Vagina (tissue), 2 donors: Measurements from ENCODE around the gene STYXL1. TPM values are rescaled to one million over a fixed set of nuclear protein-coding genes. Genes with fewer than 3 reads are reported as not detected.
"Not testable (repeated sequence)": the region's sequence is repeated elsewhere in the genome, so short reads cannot be mapped to it uniquely, and the experiment has no call there.

Experiments used
- DNase-seq, 2 donors: peaks; one replicate each; pipeline ENCODE4 v3.0.0-alpha.2; 2017; ENCODE audit errors: extremely low spot score in 2 of 2
- H3K27ac ChIP-seq: fragments of 200-600 bp; sonication (generic); one replicate; pipeline ENCODE4 v1.5.1; 2019
- H3K27me3 ChIP-seq: fragments of 200-600 bp; sonication (generic); one replicate; pipeline ENCODE4 v1.5.1; 2019
- H3K36me3 ChIP-seq, 2 donors: fragments of 200-600 bp; sonication (generic); one replicate each; pipeline ENCODE4 v1.5.1; 2017 to 2019
- H3K4me1 ChIP-seq: fragments of 200-600 bp; sonication (generic); one replicate; pipeline ENCODE4 v1.5.1; 2019
- H3K4me3 ChIP-seq, 2 donors: fragments of 200-600 bp; sonication (generic); 1 replicate in 1 of 2; 2 replicates in 1 of 2; pipeline ENCODE4 v1.5.1; 2016 to 2019
- H3K9me3 ChIP-seq: fragments of 200-600 bp; sonication (generic); one replicate; pipeline ENCODE4 v1.5.1; 2019
- POLR2A ChIP-seq, 2 donors: fragments of 450-650 bp; IDR thresholded peaks; one replicate each; pipeline ENCODE4 v1.6.1; 2017; ENCODE audit warnings: antibody characterized with exemption in 2 of 2, mild to moderate bottlenecking in 2 of 2, moderate library complexity in 2 of 2
- POLR2AphosphoS5 ChIP-seq, 2 donors: sonication (generic); formaldehyde crosslinking; IDR thresholded peaks; one replicate each; pipeline ENCODE4 v1.9.0; 2017; ENCODE audit warnings: antibody characterized with exemption in 2 of 2, mild to moderate bottlenecking in 2 of 2, low read depth in 1 of 2; ENCODE audit not compliant: insufficient read depth in 1 of 2
- intact Hi-C: fragments of 100-400 bp; cut with DNase I; formaldehyde crosslinking; loops from one replicate; pipeline ENCODE4 v1.15.1; 2023
- total RNA-seq: library from RNA; depleted of rRNA; stranded (reverse); fragments of >200 nt; gene quantifications from one replicate; pipeline ENCODE4 v1.2.3, GENCODE V29; 2016
- TF ChIP-seq, protein P1 (sequence below), 3 experiments: fragments of 450-650 bp in 2 of 3; fragments of 200-600 bp in 1 of 3; sonication (generic) in 1 of 3; IDR thresholded peaks; one replicate each; pipeline ENCODE4 v1.5.1; 2017 to 2019; ENCODE audit warnings: antibody characterized with exemption in 3 of 3, mild to moderate bottlenecking in 2 of 3, moderate library complexity in 2 of 3

STYXL1 gene, protein sequence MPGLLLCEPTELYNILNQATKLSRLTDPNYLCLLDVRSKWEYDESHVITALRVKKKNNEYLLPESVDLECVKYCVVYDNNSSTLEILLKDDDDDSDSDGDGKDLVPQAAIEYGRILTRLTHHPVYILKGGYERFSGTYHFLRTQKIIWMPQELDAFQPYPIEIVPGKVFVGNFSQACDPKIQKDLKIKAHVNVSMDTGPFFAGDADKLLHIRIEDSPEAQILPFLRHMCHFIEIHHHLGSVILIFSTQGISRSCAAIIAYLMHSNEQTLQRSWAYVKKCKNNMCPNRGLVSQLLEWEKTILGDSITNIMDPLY
- 27.3 TPM for total RNA-seq

DNA sequence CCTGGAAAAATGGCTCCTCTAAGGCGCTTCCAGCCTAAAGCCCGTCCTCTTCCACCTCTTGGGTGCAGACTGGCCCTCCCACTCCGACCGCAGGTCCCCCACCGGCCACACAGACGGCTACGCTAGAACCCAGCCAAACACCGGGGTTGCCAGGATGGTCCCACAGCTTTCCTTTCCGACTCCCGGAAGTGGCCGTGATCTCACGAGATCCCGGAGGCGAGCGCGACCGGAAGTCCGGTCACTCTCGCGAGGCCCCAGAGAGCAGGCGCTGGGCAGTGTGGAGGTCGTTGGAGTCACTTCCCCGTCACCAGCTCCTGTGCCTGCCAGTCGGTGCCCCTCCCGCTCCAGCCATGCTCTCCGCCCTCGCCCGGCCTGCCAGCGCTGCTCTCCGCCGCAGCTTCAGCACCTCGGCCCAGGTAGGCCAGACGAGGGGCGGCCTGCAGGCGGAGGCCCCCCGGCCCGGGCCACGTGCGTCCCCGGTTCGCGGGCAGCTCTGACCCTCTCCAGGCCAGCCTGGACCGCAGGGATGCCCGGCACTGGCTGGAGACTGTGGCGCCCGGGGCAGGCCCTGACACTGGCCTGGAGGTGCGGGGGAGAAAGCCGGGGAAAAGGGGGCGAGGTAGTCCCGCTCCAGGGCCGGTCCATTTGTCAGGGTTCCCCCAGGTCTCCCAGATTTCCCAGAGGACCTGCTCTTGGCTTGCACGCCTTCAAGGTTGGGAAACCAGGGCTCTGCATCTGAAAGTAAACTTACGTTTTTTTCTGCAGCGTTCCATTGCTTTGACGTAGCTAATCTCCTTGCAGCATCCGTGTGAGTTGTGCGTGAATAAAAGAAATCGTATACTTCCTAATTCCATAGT is at the start of gene STYXL1, which contains the start of gene MDH2:
Gene STYXL1, minus strand, starts transcription at position 190 of the 857 bp plus-strand sequence. CDS start 17,477 bp downstream, outside the sequence.
Gene MDH2, plus strand, starts transcription at position 296 of the 857 bp plus-strand sequence. Its CDS starts 55 bp downstream, at position 351.
- Histone ChIP-seq H3K27ac (peak within 1 kb of the TSS; percentile 84), H3K27me3 (no peaks in the 10 kb centered on the region), H3K4me1 (peaks cover 62% of the 10 kb centered on the region), H3K4me3 (peak within 1 kb of the TSS; percentile 97 to 100), H3K9me3 (no peaks in the 10 kb centered on the region), H3K36me3 (no peaks in the 10 kb centered on the region)
- DNase-seq: peak in 1 of 2 donors; percentile 93
- intact Hi-C loops: no loop called here
- TF ChIP-seq, protein P1, sequence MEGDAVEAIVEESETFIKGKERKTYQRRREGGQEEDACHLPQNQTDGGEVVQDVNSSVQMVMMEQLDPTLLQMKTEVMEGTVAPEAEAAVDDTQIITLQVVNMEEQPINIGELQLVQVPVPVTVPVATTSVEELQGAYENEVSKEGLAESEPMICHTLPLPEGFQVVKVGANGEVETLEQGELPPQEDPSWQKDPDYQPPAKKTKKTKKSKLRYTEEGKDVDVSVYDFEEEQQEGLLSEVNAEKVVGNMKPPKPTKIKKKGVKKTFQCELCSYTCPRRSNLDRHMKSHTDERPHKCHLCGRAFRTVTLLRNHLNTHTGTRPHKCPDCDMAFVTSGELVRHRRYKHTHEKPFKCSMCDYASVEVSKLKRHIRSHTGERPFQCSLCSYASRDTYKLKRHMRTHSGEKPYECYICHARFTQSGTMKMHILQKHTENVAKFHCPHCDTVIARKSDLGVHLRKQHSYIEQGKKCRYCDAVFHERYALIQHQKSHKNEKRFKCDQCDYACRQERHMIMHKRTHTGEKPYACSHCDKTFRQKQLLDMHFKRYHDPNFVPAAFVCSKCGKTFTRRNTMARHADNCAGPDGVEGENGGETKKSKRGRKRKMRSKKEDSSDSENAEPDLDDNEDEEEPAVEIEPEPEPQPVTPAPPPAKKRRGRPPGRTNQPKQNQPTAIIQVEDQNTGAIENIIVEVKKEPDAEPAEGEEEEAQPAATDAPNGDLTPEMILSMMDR (IDR thresholded peaks at IDR 0.05): no peak
- TF ChIP-seq POLR2A (IDR thresholded peaks at IDR 0.05) (peak in 1 of 2 donors; percentile 68), POLR2AphosphoS5 (IDR thresholded peaks at IDR 0.05; ENCODE audit: insufficient read depth in 1 of 2, low read depth in 1 of 2) (peak; percentile 87 to 97)

DNA sequence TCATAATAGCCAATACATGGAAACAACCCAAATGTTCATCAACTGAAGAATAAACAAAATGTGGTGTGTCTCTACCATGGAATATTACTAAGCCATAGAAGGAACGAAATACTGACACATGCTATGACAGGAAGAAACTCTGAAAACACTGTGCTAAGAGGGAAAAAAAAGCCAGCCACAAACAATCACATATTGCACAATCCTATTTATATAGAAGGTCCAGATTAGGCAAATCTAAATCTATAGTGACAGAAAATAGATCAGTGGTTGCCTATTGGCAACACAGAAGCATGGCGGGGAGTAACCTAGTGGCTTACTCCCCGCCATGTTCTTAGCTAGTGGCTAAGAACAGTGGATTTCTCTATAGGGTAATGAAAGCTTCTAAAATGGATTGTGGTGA is 48.1 kb upstream of the STYXL1 start:
- Histone ChIP-seq H3K9me3 (no peaks in the 10 kb centered on the region), H3K4me1 (no peaks in the 10 kb centered on the region), H3K36me3 (no peaks in the 10 kb centered on the region), H3K27ac (no peak overlapping the region), H3K4me3 (no peak overlapping the region), H3K27me3 (no peaks in the 10 kb centered on the region)
- TF ChIP-seq POLR2AphosphoS5 (IDR thresholded peaks at IDR 0.05; ENCODE audit: insufficient read depth in 1 of 2, low read depth in 1 of 2) (no peak), POLR2A (IDR thresholded peaks at IDR 0.05) (no peak)
- TF ChIP-seq, protein P1 (IDR thresholded peaks at IDR 0.05): no peak
- no peak for DNase-seq
- intact Hi-C loops: loop anchor here (5.0 kb wide), 1 partner anchor 1959 kb away; no protein-coding TSS in a partner anchor

DNA sequence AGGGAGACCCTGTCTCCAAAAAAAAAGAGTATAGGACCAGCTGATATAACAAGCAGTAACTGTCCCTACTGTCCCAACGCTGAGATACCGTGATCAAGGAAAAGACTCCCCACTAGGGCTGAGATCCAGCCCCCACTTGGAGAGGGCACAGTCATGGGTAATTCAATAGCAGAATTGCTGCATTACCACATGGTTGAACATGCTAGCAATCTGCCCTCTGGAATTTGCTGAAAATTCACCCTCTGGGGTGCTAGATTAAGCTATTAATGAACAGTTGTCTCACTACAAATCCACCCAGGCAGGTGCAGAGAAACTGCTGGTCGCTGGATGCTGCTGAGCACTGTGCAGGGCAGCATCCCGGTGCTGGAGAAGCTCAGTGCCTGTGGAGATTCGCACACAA is 46.5 kb upstream of the STYXL1 start:
- H3K9me3 ChIP-seq, DNase-seq, H3K4me1 ChIP-seq, H3K27me3 ChIP-seq, intact Hi-C loops, H3K4me3 ChIP-seq, H3K36me3 ChIP-seq, H3K27ac ChIP-seq: not testable (repeated sequence)

DNA sequence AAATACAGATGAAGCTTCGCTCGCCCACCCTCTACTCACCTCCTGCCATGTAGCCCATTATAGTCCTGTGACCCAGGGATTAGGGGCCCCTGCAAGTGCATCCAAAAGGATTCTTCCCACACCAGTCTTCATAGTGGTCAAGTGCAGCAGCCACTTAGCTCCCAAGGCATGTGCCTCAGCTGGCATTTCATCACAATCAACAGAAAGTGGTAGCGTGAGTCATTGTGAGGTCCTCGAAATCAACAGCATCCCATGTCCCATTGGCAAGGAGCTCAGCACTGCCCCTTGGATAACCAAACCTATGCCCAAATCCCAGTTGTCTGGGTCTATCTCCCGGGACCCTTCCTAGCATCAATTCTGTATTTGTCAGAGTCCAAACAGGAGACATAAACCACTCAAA is 45.7 kb upstream of the STYXL1 start:
- H3K27ac ChIP-seq, H3K4me3 ChIP-seq, H3K9me3 ChIP-seq, DNase-seq, intact Hi-C loops, H3K36me3 ChIP-seq, H3K27me3 ChIP-seq, H3K4me1 ChIP-seq: not testable (repeated sequence)

DNA sequence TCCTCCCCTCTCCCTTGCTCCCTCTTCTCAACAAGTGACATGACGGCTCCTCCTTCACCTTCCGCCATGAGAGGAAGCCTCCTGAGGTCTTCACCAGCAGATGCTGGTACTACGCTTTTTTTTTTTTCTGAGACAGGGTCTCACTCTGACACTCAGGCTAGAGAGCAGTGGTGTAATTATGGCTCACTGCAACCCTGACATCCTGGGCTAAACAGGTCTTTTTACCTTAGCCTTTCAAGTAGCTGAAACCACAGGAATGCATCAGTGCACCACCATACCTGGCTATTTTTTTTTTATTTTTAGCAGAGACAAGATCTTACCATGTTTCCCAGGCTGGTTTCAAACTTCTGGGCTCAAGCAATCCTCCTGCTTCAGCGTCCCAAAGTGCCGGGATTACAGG is 43.7 kb upstream of the STYXL1 start:
- TF ChIP-seq POLR2A (IDR thresholded peaks at IDR 0.05): no peak
- TF ChIP-seq, protein P1 (IDR thresholded peaks at IDR 0.05): no peak
- no peak for TF ChIP-seq POLR2AphosphoS5 (IDR thresholded peaks at IDR 0.05; ENCODE audit: insufficient read depth in 1 of 2, low read depth in 1 of 2)
- Histone ChIP-seq H3K4me3 (no peak overlapping the region), H3K9me3 (no peaks in the 10 kb centered on the region), H3K27me3 (no peaks in the 10 kb centered on the region), H3K36me3 (no peaks in the 10 kb centered on the region), H3K27ac (no peak overlapping the region), H3K4me1 (no peaks in the 10 kb centered on the region)
- DNase-seq: no peak
- intact Hi-C loops: no loop called here
